GM23338 (cell line): ENCODE measurements around the gene IL4I1. TPM values are rescaled to one million over a fixed set of nuclear protein-coding genes. Genes with fewer than 3 reads are reported as not detected.

Source experiments
- ATAC-seq: fragments of 200-7000 bp; cut with Tn5 transposase; 3 replicates; pipeline ENCODE4 v1.9.1; 2020
- DNase-seq: peaks from one replicate; pipeline ENCODE4 v3.0.0-alpha.2; 2015; ENCODE audit warnings: low spot score
- H2AFZ ChIP-seq: fragments of 200-600 bp; sonication (generic); 2 replicates; pipeline ENCODE4 v1.8.0; 2016; ENCODE audit warnings: antibody characterized with exemption, mild to moderate bottlenecking, moderate library complexity
- H3F3A ChIP-seq: fragments of 200-600 bp; sonication (generic); replicated peaks from 2 replicates; pipeline ENCODE4 v1.8.0; 2017; ENCODE audit warnings: antibody characterized with exemption, mixed run types, low read depth
- H3K27ac ChIP-seq: fragments of 200-600 bp; sonication (generic); 2 replicates; pipeline ENCODE4 v1.6.1; 2016; ENCODE audit warnings: low read depth
- H3K27me3 ChIP-seq: fragments of 200-600 bp; sonication (generic); 2 replicates; pipeline ENCODE4 v1.8.0; 2016; ENCODE audit warnings: mild to moderate bottlenecking, mixed run types, moderate library complexity; ENCODE audit not compliant: insufficient read depth
- H3K36me3 ChIP-seq: fragments of 200-600 bp; sonication (generic); 2 replicates; pipeline ENCODE4 v1.8.0; 2016; ENCODE audit warnings: mild to moderate bottlenecking; ENCODE audit not compliant: insufficient read depth
- H3K4me1 ChIP-seq: fragments of 200-600 bp; sonication (generic); 2 replicates; pipeline ENCODE4 v1.8.0; 2016; ENCODE audit warnings: mild to moderate bottlenecking, moderate library complexity; ENCODE audit not compliant: insufficient read depth
- H3K4me2 ChIP-seq: fragments of 200-600 bp; sonication (generic); 2 replicates; pipeline ENCODE4 v1.7.1; 2017; ENCODE audit warnings: mixed run types
- H3K4me3 ChIP-seq: fragments of 200-600 bp; sonication (generic); 2 replicates; pipeline ENCODE4 v1.6.1; 2016; ENCODE audit warnings: mixed run types
- H3K79me2 ChIP-seq: fragments of 200-600 bp; sonication (generic); replicated peaks from 2 replicates; pipeline ENCODE4 v1.8.0; 2017; ENCODE audit warnings: mild to moderate bottlenecking; ENCODE audit not compliant: insufficient read depth
- H3K9me2 ChIP-seq: fragments of 200-600 bp; sonication (generic); 2 replicates; pipeline ENCODE4 v1.8.0; 2017; ENCODE audit not compliant: insufficient read depth
- H4K20me1 ChIP-seq: fragments of 200-600 bp; sonication (generic); replicated peaks from 2 replicates; pipeline ENCODE4 v1.8.0; 2017; ENCODE audit warnings: mild to moderate bottlenecking; ENCODE audit not compliant: insufficient read depth
- H3K27ac Mint-ChIP-seq: 2 replicates; pipeline ENCODE4 v1.8.0; 2020; ENCODE audit warnings: inconsistent platforms, mild to moderate bottlenecking, moderate library complexity, mixed read lengths
- H3K27me3 Mint-ChIP-seq: 3 replicates; pipeline ENCODE4 v1.8.0; 2022; ENCODE audit warnings: low read depth, mild to moderate bottlenecking, moderate library complexity, mixed read lengths, inconsistent platforms; ENCODE audit not compliant: insufficient read depth, poor library complexity
- H3K36me3 Mint-ChIP-seq: 3 replicates; pipeline ENCODE4 v1.8.0; 2021; ENCODE audit warnings: low read depth, mild to moderate bottlenecking, inconsistent platforms, moderate library complexity, mixed read lengths
- H3K4me1 Mint-ChIP-seq: 3 replicates; pipeline ENCODE4 v1.8.0; 2020; ENCODE audit warnings: mild to moderate bottlenecking, inconsistent platforms, mixed read lengths
- H3K4me3 Mint-ChIP-seq: 3 replicates; pipeline ENCODE4 v1.8.0; 2021; ENCODE audit warnings: moderate library complexity, mild to moderate bottlenecking, inconsistent platforms, mixed read lengths
- H3K9me3 Mint-ChIP-seq: 3 replicates; pipeline ENCODE4 v1.8.0; 2020; ENCODE audit warnings: moderate library complexity, mild to moderate bottlenecking, inconsistent platforms, mixed read lengths
- CTCF ChIP-seq, 2 experiments: fragments of 200-600 bp in 1 of 2; sonication (generic) in 1 of 2; conservative IDR thresholded peaks; 2 replicates each; pipeline versions ENCODE4 v1.5.1 to v1.6.1; 2016 to 2017; ENCODE audit warnings: antibody characterized with exemption in 2 of 2, low read depth in 2 of 2, mild to moderate bottlenecking in 2 of 2, moderate library complexity in 1 of 2
- ETS1 ChIP-seq: IDR thresholded peaks from 2 replicates; pipeline ENCODE4 v1.6.1; 2016; ENCODE audit warnings: antibody characterized with exemption
- JUNB ChIP-seq: IDR thresholded peaks from one replicate; pipeline ENCODE4 v1.6.1; 2016; ENCODE audit warnings: antibody characterized with exemption; ENCODE audit not compliant: unreplicated experiment
- POLR2AphosphoS5 ChIP-seq: IDR thresholded peaks from 2 replicates; pipeline ENCODE4 v1.6.1; 2016; ENCODE audit warnings: antibody characterized with exemption, low read depth
- ZNF114 ChIP-seq: fragments of 250-450 bp; sonication (Bioruptor Pico); IDR thresholded peaks from 2 replicates; pipeline ENCODE4 v1.5.0; 2020; ENCODE audit warnings: mild to moderate bottlenecking, moderate library complexity
- ZNF331 ChIP-seq: fragments of 250-450 bp; sonication (Bioruptor Pico); IDR thresholded peaks from 2 replicates; pipeline ENCODE4 v1.5.0; 2020; ENCODE audit warnings: low read depth, mild to moderate bottlenecking, moderate library complexity
- polyA plus RNA-seq: library from polyadenylated mRNA; unstranded; fragments of >200 nt; fragmentation: Nextera tagmentation; extraction: Ambion mirVana; gene quantifications from 2 replicates; pipeline ENCODE4 v1.2.1, GENCODE V29; 2016
- total RNA-seq: library from RNA; depleted of rRNA; stranded (reverse); fragments of >200 nt; shearing (Covaris generic); gene quantifications from 2 replicates; pipeline ENCODE4 v1.2.3, GENCODE V29; 2014
- TF ChIP-seq, protein P1 (sequence below): IDR thresholded peaks from one replicate; pipeline ENCODE4 v1.6.1; 2018; ENCODE audit warnings: antibody characterized with exemption; ENCODE audit not compliant: unreplicated experiment

Gene IL4I1
- total and polyA plus RNA-seq, 2 experiments from 2014 or later = 0.60 to 0.69 TPM

DNA sequence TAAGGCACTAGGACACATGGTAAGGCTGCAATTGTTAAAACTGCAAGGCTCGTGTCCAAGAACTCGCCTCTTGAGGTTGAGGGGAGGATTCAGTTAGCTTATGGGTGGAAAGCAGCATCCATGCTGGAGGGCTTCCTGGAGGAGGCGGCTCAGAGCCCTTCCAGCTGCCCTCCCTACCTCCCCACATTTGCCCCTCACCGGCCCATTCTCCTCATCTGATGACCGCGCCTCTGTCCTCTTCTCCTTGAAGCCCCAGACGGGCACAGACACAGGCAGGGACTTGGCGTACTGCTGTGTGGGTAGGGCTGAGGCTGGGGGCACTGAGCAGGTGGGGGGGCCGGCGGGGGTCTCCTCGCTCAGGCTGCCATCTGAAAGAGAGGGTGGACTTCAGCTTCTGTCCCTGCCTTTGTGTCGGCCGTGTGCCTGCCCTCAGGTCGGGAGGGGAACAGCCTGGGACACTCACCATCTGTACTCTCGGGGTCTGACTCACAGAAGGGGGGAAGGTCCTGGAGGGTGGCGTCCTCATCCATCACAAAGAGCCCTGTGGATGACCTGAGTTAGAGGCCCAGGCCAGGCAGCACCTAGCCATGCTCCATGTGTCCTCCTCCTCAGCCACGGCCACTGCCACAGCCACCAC, 25.2 kb downstream of the IL4I1 start:
- peaks cover 7% of the 10 kb centered on the region for H3K9me3 Mint-ChIP-seq
- H3K27ac Mint-ChIP-seq = no peak overlapping the region
- Histone ChIP-seq H3K9me2 (no peaks in the 10 kb centered on the region), H3K79me2 (peaks cover 21% of the 10 kb centered on the region), H4K20me1 (no peaks in the 10 kb centered on the region; the same call in 1 of the 2 replicates), H3K4me1 (peaks cover 13% of the 10 kb centered on the region; the same call in 1 of the 2 replicates), H3K4me2 (no peak overlapping the region), H3K36me3 (no peaks in the 10 kb centered on the region), H2AFZ (no peak overlapping the region), H3F3A (peaks cover 18% of the 10 kb centered on the region), H3K27ac (no peak overlapping the region), H3K27me3 (no peaks in the 10 kb centered on the region), H3K4me3 (no peak overlapping the region)
- TF ChIP-seq JUNB = no peak
- TF ChIP-seq ETS1 = no peak
- peaks cover 24% of the 10 kb centered on the region for H3K4me1 Mint-ChIP-seq
- peaks cover 18% of the 10 kb centered on the region for H3K36me3 Mint-ChIP-seq
- ATAC-seq = no peak
- H3K27me3 Mint-ChIP-seq = peaks cover 28% of the 10 kb centered on the region
- H3K4me3 Mint-ChIP-seq = no peak overlapping the region; the same call in 2 of the 3 replicates
- no peak for DNase-seq

DNA sequence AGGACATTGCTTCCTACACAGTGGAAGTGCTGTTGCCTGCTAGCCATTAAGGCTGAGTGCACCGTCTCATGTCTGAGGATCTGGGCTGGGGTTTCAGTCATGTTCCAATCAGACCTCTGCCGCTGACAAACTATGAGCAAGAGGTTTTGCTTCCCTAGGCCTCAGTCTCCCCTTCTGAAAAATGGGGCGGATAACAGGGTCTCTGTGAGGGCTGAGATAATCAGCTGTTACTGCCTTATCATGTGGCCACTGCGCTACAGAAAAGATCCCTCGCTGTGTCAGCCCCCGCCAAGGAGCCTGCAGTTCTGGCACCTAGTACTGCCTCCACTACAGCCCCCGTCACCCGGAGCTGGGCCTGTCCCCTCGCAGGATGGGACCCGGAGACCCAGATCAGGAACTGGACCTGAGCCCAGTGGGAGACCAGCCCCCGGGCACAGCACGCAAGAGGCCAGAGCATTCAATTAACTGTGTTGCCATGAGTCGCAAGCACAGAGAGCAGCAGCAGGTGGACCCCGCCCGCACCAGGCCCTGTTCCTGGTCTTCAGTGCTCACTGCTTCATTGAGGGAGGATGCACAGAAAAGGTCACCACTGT, 26.3 kb downstream of the IL4I1 start:
- ATAC-seq (no peak), DNase-seq (no peak)
- no peak overlapping the region for H3K27ac Mint-ChIP-seq
- H3K36me3 ChIP-seq = no peaks in the 10 kb centered on the region
- no peaks in the 10 kb centered on the region for H3K27me3 ChIP-seq
- peaks cover 25% of the 10 kb centered on the region for H3K27me3 Mint-ChIP-seq
- H3K9me3 Mint-ChIP-seq = peaks cover 7% of the 10 kb centered on the region
- H3K4me3 ChIP-seq = peak overlapping the region; percentile 48
- H2AFZ ChIP-seq = no peak overlapping the region
- peak overlapping the region; percentile 0; the same call in 1 of the 2 replicates for H3K27ac ChIP-seq
- H3K79me2 ChIP-seq = peaks cover 26% of the 10 kb centered on the region
- H3K9me2 ChIP-seq = no peaks in the 10 kb centered on the region
- peaks cover 4% of the 10 kb centered on the region; the same call in 1 of the 2 replicates for H4K20me1 ChIP-seq
- H3K36me3 Mint-ChIP-seq = peaks cover 22% of the 10 kb centered on the region
- no peak overlapping the region; the same call in 2 of the 3 replicates for H3K4me3 Mint-ChIP-seq
- TF ChIP-seq CTCF (conservative IDR thresholded peaks at IDR 0.05; ENCODE audit: low read depth in 2 of 2) (no peak), ZNF331 (no peak), ZNF114 (no peak), POLR2AphosphoS5 (no peak)
- TF ChIP-seq, protein P1, sequence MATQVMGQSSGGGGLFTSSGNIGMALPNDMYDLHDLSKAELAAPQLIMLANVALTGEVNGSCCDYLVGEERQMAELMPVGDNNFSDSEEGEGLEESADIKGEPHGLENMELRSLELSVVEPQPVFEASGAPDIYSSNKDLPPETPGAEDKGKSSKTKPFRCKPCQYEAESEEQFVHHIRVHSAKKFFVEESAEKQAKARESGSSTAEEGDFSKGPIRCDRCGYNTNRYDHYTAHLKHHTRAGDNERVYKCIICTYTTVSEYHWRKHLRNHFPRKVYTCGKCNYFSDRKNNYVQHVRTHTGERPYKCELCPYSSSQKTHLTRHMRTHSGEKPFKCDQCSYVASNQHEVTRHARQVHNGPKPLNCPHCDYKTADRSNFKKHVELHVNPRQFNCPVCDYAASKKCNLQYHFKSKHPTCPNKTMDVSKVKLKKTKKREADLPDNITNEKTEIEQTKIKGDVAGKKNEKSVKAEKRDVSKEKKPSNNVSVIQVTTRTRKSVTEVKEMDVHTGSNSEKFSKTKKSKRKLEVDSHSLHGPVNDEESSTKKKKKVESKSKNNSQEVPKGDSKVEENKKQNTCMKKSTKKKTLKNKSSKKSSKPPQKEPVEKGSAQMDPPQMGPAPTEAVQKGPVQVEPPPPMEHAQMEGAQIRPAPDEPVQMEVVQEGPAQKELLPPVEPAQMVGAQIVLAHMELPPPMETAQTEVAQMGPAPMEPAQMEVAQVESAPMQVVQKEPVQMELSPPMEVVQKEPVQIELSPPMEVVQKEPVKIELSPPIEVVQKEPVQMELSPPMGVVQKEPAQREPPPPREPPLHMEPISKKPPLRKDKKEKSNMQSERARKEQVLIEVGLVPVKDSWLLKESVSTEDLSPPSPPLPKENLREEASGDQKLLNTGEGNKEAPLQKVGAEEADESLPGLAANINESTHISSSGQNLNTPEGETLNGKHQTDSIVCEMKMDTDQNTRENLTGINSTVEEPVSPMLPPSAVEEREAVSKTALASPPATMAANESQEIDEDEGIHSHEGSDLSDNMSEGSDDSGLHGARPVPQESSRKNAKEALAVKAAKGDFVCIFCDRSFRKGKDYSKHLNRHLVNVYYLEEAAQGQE = no peak
- peak overlapping the region; percentile 84 for H3K4me2 ChIP-seq
- H3K4me1 ChIP-seq = peaks cover 19% of the 10 kb centered on the region
- peaks cover 28% of the 10 kb centered on the region for H3F3A ChIP-seq
- peaks cover 31% of the 10 kb centered on the region for H3K4me1 Mint-ChIP-seq
